NCI-H524 treated with DMSO at 0.1 percent for 48 hours (cell line): Measurements from ENCODE around the gene CELF2.

Source experiments
- DNase-seq: peaks from one replicate; lab custom pipeline; 2025; lab: John Stamatoyannopoulos, UW

CELF2 gene

DNA sequence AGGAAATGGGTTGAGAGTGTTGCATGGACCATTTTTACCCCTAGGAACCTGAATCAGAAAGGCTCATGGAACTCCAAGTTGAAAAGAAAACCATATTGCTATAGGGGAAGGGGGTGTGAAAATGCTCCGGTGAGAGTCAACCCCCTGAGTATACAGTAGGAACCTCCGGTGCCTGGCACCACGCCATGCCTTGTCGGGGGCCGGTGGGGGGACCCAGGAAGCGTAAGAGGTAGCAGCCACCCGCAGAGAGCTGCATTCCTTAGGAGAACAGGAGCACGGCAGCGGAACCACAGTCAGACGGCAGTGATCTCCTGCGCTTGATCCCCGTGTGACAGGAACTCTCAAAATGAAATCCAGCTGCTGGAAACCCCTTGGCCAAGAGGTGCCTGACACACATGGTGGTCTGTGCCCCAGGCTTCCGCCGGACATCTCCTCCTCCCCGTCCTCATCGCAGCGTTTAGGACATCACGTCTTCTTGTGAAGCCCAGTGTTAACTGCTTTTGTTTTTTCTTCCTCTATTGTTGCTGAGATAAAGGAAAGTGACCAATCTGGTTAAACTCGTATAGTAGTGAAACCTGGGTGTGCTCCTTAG, 186.8 kb downstream of the CELF2 start:
- DNase-seq, result no peak

DNA sequence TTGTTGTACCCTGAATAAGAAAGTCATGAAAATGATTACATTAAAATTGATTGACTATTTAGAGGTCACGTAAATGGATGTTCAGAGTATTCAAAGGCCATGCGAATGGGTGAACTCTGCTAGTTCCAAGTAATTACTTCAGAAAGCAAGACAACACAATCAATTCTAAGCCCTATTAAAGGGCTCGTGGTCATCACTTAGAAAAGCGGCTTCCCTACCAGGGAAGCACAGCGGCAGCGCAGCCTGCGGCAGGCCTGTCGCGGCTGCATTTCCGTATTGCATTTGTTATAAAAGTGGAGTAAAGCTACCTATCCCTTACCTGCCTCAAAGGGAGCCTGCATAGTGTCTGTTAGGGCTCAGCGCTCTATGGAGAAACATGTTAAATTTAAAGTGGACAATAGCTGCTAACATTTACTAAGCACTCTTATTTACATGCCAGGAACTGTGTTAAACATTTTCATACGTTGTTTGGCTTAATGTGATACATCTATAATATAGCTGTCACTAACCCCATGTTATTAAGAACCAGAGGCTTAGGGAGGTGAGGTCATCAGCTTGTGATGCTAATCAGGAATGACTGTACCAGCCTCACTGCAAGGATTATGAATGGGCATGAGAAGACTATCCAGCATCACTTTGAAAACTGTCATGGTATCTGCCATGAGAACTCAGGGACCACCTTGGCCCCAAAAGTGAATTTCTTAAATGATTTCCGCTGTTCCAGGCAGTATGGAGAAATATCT, 187.5 kb downstream of the CELF2 start:
- DNase-seq, result no peak

DNA sequence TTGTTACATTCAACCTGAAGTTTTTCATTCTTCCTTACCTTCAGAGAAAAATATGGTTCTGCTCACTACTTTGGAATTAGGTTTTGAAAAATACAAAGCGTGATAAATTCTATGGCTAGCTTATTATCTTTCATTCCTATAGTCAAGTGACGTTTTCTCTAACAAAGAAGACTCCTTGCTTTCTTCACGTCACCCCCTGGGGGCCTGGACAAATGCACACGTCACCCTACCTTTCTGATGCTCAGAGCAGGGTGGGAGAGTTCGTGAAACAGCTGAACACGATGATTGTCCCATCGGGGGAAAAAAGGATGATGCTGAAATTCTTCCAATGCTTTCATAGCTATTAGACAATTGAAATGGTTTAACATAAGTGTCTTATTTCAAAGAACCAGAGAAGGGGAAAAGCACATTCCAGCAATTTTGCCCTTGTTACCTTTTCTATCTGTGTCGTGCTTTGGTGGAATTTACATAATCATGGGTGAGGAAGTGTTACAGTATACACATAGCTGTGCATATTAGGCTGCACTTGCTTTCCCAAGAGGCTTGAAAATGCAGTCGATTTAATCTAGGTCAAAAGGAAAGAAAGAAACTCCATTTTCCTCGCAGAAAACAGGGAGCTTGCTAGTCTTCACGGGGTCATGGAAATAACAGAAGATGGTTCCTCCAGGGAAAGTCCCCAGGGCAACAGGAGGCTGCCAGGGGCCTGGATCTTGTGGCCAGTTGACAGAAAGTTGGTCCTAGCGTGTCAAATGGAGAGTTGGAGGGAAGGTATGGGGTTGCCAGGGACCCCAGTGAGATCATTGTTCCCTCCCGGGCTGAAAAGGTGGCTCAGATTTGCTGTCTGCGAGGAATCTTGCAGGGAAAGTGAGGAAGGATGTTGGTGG, 189.2 kb downstream of the CELF2 start:
- no peak for DNase-seq

DNA sequence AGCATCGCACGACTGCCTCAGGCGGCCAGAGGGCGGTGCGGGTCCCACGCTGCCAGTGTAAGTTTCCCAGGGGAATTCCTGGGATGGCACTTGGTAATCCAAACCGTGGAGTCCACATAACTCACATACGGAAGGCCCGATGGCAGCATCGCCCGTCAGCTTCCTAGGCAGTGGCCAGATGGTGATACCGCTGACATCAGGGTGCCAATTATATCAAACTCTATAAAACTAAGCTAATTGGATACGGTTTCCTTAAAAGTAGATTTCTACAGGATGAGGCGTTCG, 189.8 kb downstream of the CELF2 start:
- peak; percentile 68 for DNase-seq

DNA sequence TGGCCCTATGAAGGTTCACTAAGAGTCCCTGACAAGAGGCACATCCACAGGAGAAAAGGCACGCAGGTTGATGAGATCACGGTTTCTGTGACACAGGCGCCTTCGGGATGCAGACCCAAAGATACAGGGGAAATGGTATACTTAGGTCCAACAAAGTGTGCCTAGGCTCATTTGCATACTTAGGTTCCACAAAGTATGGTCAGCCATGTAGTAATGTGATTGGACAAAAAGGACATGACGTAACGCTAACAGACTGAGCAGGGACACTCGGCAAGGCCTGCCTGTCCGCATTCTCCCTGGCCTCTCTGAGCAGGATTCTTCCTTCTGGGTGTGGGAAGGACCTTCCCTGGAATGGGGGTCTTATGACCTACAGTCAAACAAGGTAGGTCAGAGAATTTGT, 190.6 kb downstream of the CELF2 start:
- no peak for DNase-seq

DNA sequence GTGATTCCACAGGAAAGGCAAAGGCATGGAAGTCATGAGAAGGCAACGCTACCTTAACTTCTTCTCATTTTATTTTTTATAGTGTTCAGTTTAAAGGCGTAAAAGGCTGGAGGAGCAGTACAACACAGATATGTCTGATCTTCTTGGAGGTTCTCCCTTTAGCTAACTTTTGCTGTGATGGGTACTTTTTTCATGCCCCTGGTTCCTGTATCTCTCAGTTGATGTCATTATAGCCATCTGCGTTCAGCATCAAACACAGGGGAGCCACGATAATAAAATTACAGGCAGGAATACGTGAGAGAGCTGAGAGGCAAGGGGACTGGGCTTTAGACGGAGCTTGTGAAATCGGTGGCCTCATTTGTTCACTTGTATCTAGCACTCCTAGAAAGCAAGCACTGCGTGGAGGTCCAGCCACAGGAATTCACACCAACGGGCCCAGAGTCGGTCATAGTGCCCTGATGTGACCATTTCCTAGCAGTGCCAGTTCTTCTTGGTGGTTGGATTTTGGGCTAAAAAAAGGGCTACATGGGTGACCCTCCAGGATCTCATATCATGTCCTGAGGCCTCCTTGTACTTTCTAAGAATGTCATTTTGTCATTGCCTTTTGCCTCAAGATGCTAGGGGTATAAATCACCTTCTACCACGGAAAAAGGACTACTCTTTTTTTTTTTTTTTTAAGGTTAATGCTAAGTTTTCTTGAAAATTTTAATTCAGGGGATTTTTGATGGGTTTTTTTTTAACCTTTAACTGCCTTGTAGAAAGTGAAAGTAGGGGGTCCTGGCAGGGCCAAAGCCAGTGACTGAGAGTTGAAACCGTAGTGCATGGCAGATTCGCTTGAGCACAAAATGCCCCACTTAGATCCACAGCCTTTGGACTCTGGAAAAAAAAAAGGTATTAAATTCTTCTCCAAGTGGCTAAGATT, 191.5 kb downstream of the CELF2 start:
- no peak for DNase-seq

DNA sequence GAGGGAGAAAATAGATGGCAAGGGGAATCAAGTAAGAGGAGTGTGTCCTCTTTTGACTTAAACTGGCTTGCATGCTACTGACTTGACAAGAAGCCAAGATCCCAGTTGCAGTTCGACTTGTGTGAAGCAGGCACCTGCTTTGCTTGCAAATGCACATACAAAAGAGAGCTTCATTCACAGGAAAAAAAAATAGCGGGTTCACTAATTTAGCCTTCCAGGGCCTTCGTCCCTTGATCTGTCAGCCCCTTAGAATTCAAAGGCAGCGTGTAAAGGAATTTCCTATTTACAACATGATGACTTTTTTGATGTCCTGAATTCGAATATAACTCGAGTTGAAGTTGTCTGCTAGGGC, 192.1 kb downstream of the CELF2 start:
- no peak for DNase-seq

DNA sequence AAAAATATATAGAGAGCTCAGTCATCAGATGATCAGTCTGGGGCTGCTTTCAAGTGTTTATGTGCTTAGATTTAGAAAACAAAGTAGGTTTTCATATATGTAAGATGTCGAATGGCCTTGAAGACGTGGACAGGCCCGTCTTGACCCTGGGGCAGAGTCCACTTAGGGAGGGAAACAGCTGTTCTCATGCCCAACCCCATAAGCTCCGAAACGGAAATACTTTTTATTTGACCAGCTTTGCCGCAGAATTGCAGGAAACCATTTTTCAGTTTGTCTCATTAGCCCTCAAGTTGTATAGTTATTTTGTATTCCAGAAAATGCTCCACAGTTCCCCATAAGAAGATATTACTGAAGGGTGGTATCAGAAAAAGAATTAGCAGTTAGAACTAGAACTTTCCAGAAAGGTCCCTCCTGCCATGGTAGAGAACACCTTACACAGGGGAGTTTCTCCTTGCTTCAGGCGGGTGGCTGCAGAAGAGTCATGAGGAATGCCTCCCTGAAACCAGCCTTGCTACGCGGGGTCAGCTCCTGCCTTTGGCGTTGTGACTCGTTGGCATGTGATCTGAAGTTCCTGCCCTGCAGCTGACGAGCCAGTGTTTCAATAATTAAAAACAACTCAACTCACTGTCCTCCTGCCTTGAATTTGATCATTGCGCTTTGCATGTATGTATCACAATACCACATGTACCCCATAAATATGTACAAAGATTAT, 192.7 kb downstream of the CELF2 start:
- DNase-seq, result no peak

DNA sequence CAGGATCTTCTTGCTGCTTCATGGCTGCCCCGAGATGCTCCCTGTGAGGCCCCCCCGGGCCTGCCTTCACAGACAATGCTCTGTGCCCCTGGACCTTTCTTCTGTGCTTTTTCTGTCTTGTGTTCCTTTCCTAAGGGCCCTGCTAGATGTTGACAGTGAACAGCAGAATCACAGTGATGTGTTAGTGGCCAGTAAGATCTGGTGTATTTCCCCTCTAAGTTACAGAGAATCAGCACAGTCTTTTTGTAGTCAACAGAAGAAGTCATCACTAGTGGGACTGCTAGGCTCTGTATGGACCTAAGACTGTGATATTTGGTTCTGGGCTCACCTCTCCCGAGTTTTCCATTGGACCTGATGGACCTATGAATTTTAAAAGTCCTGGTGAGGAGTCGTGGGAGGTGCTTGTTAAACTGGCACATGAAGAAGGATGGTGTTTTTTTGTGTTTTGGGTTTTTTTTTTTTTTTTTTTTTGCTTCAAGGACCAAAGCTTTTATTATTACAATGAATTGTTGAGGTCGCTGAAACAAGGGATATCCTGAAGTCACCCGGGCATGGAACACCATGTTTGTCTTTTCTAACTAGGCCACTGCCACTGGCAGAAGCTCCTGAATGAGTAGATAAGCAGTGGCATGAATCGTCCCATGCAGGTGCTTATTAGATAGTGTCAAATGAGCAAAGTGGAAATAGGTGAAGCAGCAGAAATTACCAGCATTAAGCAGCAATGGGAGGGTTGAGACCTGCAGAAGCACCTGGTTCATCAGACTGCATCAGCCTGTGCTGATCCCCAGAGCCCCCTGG, 194.8 kb downstream of the CELF2 start:
- no peak for DNase-seq

DNA sequence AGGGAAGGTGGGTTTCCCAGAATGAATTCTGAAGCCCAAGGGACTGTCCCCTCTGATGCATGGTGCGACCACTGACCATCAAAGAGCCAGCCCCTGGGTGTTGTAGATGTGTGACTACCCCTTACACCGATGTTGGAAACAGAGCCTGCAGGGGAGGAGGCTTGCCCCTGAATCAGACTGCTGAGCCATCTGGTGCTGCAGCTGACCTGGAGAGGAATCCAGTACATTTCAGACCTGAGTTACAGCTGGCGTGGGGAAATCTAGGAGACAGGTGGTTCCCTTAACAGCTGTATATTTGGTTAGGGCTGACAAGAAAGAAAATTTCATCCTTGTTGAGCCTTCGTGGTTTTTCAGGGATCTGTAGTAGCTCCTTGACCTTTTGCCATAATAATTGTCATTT, 195.5 kb downstream of the CELF2 start:
- DNase-seq, result no peak

DNA sequence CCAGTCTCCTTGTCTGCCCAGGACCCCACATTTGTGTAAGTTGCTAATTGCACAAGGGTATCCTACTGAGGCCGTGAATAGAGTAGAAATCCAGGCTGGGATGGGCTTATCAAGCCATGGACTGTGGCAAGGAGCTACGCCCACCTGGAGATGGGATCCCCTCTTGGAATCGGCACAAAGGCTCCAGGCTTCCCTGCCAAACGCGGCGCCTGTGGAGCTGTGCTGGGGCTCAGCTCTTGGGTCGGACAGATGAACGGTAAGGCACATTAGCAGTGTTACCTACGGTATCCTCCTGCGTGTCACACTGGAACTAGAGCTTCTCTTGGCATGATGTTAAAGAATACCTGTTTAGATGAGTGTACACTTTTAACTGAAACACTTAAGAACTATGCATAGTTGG, 196.7 kb downstream of the CELF2 start:
- no peak for DNase-seq

DNA sequence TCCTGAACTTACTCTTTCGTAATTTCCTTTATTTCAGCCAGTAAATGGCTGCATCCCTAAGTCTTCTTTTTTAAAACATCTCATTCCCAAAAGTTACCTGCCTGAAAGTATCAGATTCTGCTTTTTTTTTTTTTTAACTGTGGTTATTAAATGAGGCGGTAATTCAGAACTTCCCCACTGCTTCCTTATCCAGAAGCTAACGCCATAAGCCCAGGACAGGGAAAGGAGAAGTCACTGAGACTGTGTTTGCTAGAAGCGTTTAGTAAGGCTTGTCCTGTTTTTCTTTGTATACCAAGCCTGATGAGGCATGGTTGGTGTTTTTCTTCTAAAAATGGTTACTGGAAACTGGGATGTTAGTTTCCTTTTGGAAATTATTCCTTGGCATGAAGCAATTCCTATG, 197.8 kb downstream of the CELF2 start:
- DNase-seq, result no peak

DNA sequence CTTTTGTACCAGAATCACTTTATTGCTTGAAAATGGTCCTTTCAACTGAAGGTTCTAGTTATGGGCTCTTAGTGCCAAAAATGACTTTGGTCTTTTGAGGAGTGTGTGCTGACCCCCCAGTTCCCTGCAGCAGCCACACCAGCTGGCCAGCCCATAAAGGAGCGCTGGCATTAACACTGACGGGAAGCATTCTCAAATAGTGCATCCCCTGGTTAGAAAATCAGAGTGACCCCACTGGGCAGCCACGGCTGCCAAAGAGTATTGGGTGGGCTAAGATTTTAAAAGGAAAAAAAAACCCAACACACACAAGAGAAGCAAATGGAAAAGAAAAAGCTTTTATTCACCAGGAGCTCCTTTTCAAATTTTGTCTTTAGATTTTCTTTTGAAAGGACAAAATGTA, 199.8 kb downstream of the CELF2 start:
- DNase-seq, result no peak

DNA sequence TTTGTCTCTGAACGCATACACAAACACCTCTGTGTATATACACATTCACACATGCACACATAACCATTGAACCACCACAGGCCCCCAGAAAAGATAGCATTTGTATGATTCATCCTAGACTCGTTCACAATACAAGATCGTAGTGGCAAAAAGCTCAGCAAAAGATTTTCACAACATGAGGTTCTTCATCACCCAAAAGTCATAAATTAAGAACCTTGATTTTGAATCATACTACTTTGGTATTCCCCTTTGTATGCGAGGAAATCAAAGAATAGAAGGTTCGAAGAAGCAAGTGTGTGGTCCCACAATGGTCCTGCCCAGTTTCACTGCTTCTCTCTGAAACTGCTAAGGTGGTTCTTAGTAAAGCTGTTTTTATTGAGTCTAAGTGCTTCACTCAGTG, 200.7 kb downstream of the CELF2 start:
- DNase-seq, result no peak

DNA sequence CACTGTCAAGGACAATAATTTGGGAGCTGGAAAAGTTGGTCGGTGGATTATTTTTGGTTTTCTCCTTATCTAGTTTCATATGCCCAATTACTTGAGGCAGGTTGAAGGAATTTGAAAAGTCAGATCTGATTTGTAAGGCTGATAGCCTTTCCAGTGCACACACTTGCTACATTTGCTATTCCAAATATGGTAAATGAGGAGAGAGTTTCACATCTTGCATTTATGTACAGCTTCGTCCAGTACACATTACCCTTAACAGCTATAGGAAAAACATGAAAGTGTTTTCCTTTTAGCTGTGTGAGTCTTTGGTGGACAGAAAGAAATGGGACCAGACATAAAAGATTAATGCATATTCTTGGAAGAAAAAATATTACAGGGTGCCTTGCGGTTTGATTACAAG, 201.8 kb downstream of the CELF2 start:
- no peak for DNase-seq

DNA sequence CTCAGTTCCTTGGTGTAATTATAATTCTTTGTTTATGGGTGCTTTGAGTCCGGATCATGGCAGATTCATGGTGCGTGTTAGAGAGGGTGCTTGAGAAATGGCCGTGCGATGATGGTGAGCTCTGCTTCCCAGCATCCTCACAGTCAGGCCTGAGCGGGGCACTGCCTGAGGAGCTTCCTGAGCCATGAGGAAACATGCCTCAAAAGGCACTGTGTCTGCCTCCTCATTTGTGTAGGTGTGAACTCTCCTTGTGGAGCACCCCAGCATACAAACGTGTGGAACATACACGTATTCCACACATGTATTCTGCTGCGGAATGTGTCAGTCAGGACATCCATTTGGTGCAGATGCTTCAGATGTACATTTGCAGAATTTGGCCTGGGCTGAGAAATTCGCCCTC, 205.4 kb downstream of the CELF2 start:
- DNase-seq, result no peak

DNA sequence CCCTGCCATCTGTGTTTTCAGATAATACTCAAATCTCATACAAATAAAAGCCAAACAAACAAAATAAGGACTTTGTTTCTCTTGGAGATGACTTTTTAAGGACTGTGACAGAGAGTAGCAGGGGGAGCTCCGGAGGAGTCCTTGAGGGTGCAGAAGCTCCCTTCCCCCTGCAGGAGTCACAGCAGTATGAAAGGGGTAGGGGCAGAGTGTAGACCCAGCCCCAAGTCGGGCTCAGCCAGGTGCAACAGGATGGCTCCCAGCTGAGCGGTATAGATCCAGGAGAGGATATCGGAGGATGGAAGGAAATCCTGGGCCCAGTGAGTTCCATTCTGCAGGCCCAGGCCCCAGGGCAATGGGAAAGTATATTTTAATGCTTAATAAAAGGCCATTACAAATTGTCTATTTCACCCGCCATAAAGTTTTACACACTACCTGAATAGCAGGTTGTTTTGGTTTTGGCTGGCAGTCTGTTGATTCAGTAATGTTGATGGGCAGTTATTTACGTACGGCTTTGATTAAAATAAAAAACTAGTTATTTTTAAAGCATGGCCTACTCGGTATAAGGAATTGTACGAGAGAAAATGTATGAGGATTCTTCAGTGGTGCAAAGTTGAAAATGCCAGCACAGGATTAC, 206.0 kb downstream of the CELF2 start:
- no peak for DNase-seq

DNA sequence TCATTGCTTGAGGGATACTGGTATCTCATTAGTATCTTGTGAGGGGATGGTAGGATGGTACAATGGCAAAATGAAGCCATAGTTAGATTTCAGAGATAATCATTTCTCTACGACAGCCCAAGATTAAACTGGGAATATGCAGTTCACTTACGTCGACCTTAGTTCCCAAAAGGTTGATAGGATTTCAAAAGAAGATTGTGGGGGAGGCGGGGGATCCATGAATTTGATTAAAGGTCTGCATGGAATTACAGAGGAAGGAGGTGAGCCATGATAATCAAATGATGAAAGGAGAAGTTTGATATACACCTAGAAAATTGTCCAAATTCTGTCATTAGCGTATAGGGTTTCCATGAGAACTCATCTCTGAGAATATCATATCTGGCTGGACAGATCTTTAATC, 206.6 kb downstream of the CELF2 start:
- DNase-seq, result no peak

DNA sequence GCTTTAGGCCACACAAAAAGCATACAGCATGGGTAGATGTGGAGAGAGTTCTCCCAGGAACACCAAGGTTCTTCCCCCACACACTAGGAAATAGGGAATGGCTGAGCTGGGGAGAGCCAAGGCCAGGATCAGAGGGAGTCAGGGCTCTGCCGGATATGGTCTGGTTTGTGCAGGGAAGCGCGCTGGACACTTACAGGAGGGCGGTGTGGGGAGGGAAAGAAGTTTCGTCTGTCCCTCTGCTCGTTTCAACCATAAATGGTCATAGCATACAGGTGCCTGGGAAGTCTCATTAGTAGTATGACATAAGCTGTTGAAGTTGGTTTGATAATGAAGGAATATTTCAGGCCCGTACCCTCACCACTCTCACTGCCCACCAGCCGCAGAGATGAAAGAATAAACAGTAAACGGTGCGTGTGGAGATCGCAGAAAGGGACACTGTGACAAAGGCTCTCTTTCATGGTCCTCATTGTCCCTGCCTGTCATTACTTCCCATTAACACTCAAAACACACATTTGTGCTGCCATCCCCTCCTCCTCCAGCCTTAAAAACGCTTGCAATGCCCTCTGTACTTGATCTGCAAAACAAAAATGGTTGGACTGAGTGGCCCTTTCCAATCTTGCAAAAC, 207.2 kb downstream of the CELF2 start:
- DNase-seq, result no peak

DNA sequence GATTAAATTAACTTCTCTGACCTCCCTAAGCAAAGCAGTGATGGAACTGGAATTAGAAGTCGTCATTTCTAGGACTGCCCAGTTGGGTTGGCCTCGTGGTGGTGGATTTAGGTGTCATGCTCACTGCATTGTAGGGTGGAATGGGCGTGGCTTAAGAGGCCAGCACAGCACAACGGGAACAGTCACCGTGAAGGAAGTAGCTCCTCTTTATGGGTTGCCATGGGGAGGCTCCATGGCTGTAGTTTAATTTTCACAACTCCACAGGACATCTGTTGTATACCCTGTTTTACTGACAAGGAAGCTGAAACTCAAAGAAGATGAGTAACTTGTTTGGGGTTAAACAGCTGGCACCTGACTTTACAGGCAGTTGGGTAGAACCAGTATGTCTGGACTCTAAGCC, 208.3 kb downstream of the CELF2 start:
- no peak for DNase-seq
